ENCODE data around the gene CCDC92. TPM values are rescaled to one million over a fixed set of nuclear protein-coding genes. Genes with fewer than 3 reads are reported as not detected.

CCDC92 gene
- polyA plus RNA-seq, 4 donors = 21.1 to 33.5 (median 29.2) TPM

DNA sequence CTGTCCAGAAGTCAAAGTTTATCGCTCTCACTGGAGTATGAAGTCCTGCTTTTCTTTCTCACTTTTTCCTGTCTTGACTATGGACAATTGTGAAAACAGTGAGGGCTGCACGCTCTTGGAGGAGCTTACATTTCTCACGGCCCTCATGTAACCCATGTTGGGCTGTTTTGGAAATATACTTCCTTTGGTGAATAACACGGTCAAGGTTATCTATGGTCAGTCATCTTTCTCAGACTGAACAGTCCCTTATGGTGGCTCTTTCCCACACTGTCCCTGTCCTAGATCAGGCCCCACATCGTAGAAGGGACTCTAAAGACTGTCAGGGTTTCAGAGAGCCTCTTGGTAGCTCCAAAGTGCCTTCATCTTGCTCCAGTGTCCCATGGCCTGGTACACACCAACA, 7.2 kb downstream of the CCDC92 start:
- H3K4me1 ChIP-seq (ENCODE audit: control insufficient read depth in 3 of 3, insufficient read depth in 2 of 3, low read depth in 1 of 3, low read length in 2 of 3) = peaks cover 0 to 13% (median 11%) of the 10 kb centered on the region in 3 donors
- FAIRE-seq = no peak
- 68 to 73% (median 71%) methylated on average over 5 of the region's 5 CpGs for WGBS, 3 donors

DNA sequence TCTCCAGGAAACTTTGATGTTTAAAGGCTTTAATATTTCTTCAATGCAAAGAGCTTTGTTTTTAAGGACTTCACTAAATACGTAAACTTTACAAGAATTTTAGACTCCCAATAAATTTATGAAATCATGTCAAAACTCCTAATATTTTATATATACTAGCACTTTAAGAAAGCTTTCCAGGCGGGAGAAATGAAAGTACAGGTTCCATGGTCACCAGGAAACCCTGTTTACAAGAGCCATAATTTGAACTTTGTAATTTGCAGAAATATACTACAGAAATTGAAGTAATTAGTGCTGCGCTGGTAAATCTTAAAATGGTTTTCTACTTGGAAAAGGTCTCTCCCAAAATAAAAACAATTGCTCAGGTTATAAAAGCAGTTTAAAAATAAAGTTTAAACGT, 8.8 kb downstream of the CCDC92 start:
- Histone ChIP-seq H3K9me3 (ENCODE audit: control insufficient read depth in 2 of 2, insufficient read depth in 1 of 2, low read depth in 1 of 2, low read length in 1 of 2) (no peaks in the 10 kb centered on the region), H3K4me1 (ENCODE audit: control insufficient read depth in 3 of 3, insufficient read depth in 2 of 3, low read depth in 1 of 3, low read length in 2 of 3) (peaks cover 0 to 13% (median 11%) of the 10 kb centered on the region in 3 donors), H3K27ac (ENCODE audit: low read depth in 1 of 3, low read length in 2 of 3) (peak overlapping the region in 1 of 3 donors; percentile 51), H3K27me3 (ENCODE audit: control insufficient read depth in 3 of 3, insufficient read depth in 3 of 3, low read length in 3 of 3) (no peaks in the 10 kb centered on the region), H3K36me3 (ENCODE audit: control insufficient read depth in 3 of 3, insufficient read depth in 2 of 3, low read depth in 1 of 3, low read length in 3 of 3) (peaks cover 0 to 9% (median 0%) of the 10 kb centered on the region in 3 donors), H3K4me3 (ENCODE audit: low read depth in 1 of 3, low read length in 3 of 3) (no peak overlapping the region)
- 22 to 66% (median 48%) methylated on average over 4 of the region's 4 CpGs for WGBS, 3 donors
- peak; percentile 48 to 56 for DNase-seq
- FAIRE-seq = peak; percentile 5

More for the DNA sequence above, 7.2 kb downstream of the CCDC92 start:
- Histone ChIP-seq H3K9me3 (ENCODE audit: control insufficient read depth in 2 of 2, insufficient read depth in 1 of 2, low read depth in 1 of 2, low read length in 1 of 2) (no peaks in the 10 kb centered on the region), H3K27ac (ENCODE audit: low read depth in 1 of 3, low read length in 2 of 3) (peak overlapping the region in 1 of 3 donors; percentile 46), H3K27me3 (ENCODE audit: control insufficient read depth in 3 of 3, insufficient read depth in 3 of 3, low read length in 3 of 3) (no peaks in the 10 kb centered on the region), H3K4me3 (ENCODE audit: low read depth in 1 of 3, low read length in 3 of 3) (no peak overlapping the region), H3K36me3 (ENCODE audit: control insufficient read depth in 3 of 3, insufficient read depth in 2 of 3, low read depth in 1 of 3, low read length in 3 of 3) (peaks cover 0 to 8% (median 1%) of the 10 kb centered on the region in 3 donors)
- DNase-seq = peak in 1 of 2 donors; percentile 40

DNA sequence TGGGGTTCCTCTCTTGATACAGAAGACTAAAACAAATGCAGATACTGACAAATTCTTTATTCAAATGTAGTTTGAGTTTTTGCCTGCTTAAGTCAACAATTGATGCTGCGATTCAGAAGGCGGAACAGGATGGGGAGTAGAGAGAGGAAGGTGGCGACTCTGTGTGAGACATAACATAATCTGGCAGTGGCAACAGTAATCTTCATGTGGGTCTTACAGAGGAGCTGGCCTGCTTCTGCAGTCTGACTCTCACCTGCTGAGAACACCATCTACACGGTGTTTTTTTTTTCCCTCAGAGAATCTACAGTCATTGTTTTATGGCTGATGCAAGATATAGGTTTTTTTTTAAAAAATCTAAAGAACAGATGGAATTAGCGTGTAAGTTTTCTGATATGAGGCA, 10.1 kb downstream of the CCDC92 start:
- FAIRE-seq = no peak
- 75 to 83% (median 76%) methylated on average over 5 of the region's 5 CpGs for WGBS, 3 donors

DNA sequence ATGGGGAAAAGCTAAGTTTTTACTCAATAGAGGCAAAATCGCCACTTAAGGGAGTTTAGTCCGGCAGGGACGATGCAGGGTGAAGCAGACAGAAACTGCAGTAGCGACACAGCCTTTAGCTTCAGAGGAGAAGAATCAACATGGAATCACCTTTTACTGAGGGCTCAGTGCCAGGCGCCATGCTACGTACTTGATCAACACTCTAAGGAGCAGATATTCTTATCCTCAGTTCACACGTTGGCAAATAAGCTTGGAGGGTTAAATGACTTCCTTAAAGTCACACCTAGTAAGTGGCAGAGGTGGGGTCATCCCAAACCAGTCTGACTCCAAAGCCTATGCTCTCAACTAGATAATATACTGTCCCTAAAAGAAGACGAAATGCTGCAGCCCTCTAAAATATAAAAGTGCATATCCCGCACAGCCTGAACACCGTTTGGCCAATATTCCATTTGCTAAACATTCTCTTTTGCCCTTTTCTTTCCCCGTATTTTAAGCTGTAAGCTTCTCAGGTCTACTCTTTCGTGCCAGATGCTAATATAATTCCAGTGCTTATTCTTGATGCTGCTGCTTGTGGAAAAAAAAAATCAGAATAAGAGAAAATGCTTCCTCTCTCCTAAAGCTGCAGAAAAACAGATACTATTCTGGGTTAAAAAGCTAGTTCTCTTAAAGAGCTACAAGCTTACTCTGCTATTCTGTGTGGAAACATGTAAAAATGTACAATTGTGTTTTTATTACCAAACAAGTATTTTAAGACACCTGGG, 10.9 kb downstream of the CCDC92 start:
- H3K36me3 ChIP-seq (ENCODE audit: control insufficient read depth in 3 of 3, insufficient read depth in 2 of 3, low read depth in 1 of 3, low read length in 3 of 3) = peaks cover 0 to 16% (median 0%) of the 10 kb centered on the region in 3 donors
- H3K27me3 ChIP-seq (ENCODE audit: control insufficient read depth in 3 of 3, insufficient read depth in 3 of 3, low read length in 3 of 3) = no peaks in the 10 kb centered on the region
- peak in 1 of 2 donors; percentile 35 for DNase-seq
- peaks cover 0 to 13% (median 11%) of the 10 kb centered on the region in 3 donors for H3K4me1 ChIP-seq (ENCODE audit: control insufficient read depth in 3 of 3, insufficient read depth in 2 of 3, low read depth in 1 of 3, low read length in 2 of 3)
- no peak for FAIRE-seq
- no peak overlapping the region for H3K27ac ChIP-seq (ENCODE audit: low read depth in 1 of 3, low read length in 2 of 3)
- no peaks in the 10 kb centered on the region for H3K9me3 ChIP-seq (ENCODE audit: control insufficient read depth in 2 of 2, insufficient read depth in 1 of 2, low read depth in 1 of 2, low read length in 1 of 2)
- whole genome bisulfite sequencing, 3 donors = 71 to 74% (median 72%) methylated on average over 12 of the region's 12 CpGs
- no peak overlapping the region for H3K4me3 ChIP-seq (ENCODE audit: low read depth in 1 of 3, low read length in 3 of 3)

More for the DNA sequence above, 10.1 kb downstream of the CCDC92 start:
- no peak for DNase-seq
- Histone ChIP-seq H3K27ac (ENCODE audit: low read depth in 1 of 3, low read length in 2 of 3) (no peak overlapping the region), H3K4me3 (ENCODE audit: low read depth in 1 of 3, low read length in 3 of 3) (no peak overlapping the region), H3K36me3 (ENCODE audit: control insufficient read depth in 3 of 3, insufficient read depth in 2 of 3, low read depth in 1 of 3, low read length in 3 of 3) (peaks cover 0 to 16% (median 0%) of the 10 kb centered on the region in 3 donors), H3K4me1 (ENCODE audit: control insufficient read depth in 3 of 3, insufficient read depth in 2 of 3, low read depth in 1 of 3, low read length in 2 of 3) (peaks cover 0 to 13% (median 11%) of the 10 kb centered on the region in 3 donors), H3K27me3 (ENCODE audit: control insufficient read depth in 3 of 3, insufficient read depth in 3 of 3, low read length in 3 of 3) (no peaks in the 10 kb centered on the region), H3K9me3 (ENCODE audit: control insufficient read depth in 2 of 2, insufficient read depth in 1 of 2, low read depth in 1 of 2, low read length in 1 of 2) (no peaks in the 10 kb centered on the region)

DNA sequence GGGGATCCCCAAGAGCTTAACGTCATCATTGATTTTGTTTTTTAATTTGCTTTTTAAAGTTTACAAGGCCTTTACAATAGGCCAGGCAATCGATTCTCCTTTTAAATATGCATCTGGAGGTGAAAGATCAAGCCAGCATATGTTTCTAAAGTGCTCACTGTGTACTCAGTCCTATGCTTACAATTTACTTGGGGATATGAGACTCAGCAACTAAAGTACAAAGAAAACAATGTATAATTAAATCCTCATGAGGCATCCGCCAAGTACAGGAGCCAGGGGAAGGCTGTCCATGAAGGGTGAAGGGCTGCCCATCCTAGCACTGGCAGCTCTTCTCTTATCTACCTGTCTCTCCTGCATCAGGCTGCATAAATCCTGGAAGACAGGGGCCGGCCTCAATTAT, 11.8 kb downstream of the CCDC92 start:
- Histone ChIP-seq H3K9me3 (ENCODE audit: control insufficient read depth in 2 of 2, insufficient read depth in 1 of 2, low read depth in 1 of 2, low read length in 1 of 2) (no peaks in the 10 kb centered on the region), H3K36me3 (ENCODE audit: control insufficient read depth in 3 of 3, insufficient read depth in 2 of 3, low read depth in 1 of 3, low read length in 3 of 3) (peaks cover 0 to 16% (median 0%) of the 10 kb centered on the region in 3 donors), H3K4me3 (ENCODE audit: low read depth in 1 of 3, low read length in 3 of 3) (no peak overlapping the region), H3K4me1 (ENCODE audit: control insufficient read depth in 3 of 3, insufficient read depth in 2 of 3, low read depth in 1 of 3, low read length in 2 of 3) (peaks cover 0 to 13% (median 11%) of the 10 kb centered on the region in 3 donors), H3K27me3 (ENCODE audit: control insufficient read depth in 3 of 3, insufficient read depth in 3 of 3, low read length in 3 of 3) (no peaks in the 10 kb centered on the region), H3K27ac (ENCODE audit: low read depth in 1 of 3, low read length in 2 of 3) (no peak overlapping the region)
- 75 to 85% (median 81%) methylated on average over 4 of the region's 4 CpGs for WGBS, 3 donors
- DNase-seq = no peak
- no peak for FAIRE-seq

DNA sequence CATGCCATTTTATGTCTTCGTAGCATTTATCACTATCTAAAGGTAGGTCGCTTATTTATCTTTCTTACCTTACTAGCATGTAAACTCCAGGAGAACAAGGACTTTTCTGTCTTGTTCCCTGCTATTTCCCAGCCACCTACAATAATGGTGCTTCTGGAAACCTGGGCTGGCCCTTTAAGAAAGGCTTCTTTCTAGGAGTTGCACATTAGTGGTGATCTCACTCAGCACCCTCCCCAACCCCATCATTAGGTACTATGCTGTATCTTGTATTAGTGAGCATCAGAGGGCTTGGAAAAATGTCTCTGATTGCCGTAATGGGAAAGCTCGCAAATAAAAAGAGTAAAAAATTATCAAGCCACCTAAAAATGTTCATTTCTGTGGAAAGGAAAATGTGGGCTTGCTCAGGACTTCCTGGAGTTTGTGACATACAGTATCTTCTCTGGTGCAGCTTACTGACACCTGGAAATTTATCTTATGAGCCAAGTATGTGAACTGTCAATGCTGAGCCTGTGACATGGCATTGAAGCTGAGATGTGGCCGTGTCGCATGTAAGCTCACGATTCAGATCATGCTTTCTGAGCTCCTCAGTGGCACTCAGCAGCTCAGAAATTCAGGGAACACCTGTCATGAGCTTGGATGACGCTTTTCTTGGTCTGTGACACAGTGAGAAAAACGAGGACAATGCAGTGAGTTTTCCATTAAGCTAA, 12.4 kb downstream of the CCDC92 start:
- WGBS, 3 donors = 87 to 89% (median 89%) methylated on average over 9 of the region's 9 CpGs
- FAIRE-seq (no peak), DNase-seq (no peak)

DNA sequence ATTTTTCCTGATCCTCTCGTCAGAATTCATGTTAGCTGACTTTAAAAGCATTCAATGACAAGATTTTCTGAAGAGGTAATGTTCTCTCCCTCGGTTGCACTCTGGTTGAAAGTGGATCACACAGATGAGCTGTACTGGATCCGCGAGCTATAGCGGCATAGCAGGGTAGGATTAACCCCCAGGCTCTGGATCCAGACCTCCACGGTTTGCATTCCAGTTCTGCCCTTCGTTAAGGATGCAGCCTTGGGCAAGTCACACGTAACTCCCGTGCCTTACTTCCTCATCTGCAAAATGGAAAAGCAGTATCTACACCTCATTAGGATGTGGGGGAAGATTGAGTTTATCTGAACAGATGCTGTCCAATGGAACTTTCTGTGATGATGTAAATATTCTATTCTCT, 13.8 kb downstream of the CCDC92 start:
- Histone ChIP-seq H3K27me3 (ENCODE audit: control insufficient read depth in 3 of 3, insufficient read depth in 3 of 3, low read length in 3 of 3) (no peaks in the 10 kb centered on the region), H3K36me3 (ENCODE audit: control insufficient read depth in 3 of 3, insufficient read depth in 2 of 3, low read depth in 1 of 3, low read length in 3 of 3) (peaks cover 0 to 15% (median 0%) of the 10 kb centered on the region in 3 donors), H3K4me1 (ENCODE audit: control insufficient read depth in 3 of 3, insufficient read depth in 2 of 3, low read depth in 1 of 3, low read length in 2 of 3) (peaks cover 0 to 9% (median 7%) of the 10 kb centered on the region in 3 donors), H3K9me3 (ENCODE audit: control insufficient read depth in 2 of 2, insufficient read depth in 1 of 2, low read depth in 1 of 2, low read length in 1 of 2) (no peaks in the 10 kb centered on the region), H3K27ac (ENCODE audit: low read depth in 1 of 3, low read length in 2 of 3) (no peak overlapping the region), H3K4me3 (ENCODE audit: low read depth in 1 of 3, low read length in 3 of 3) (no peak overlapping the region)
- no peak for FAIRE-seq
- WGBS, 3 donors = 86 to 92% (median 90%) methylated on average over 9 of the region's 9 CpGs
- DNase-seq = no peak

More for the DNA sequence above, 12.4 kb downstream of the CCDC92 start:
- no peaks in the 10 kb centered on the region for H3K9me3 ChIP-seq (ENCODE audit: control insufficient read depth in 2 of 2, insufficient read depth in 1 of 2, low read depth in 1 of 2, low read length in 1 of 2)
- no peak overlapping the region for H3K27ac ChIP-seq (ENCODE audit: low read depth in 1 of 3, low read length in 2 of 3)
- H3K4me3 ChIP-seq (ENCODE audit: low read depth in 1 of 3, low read length in 3 of 3) = no peak overlapping the region
- H3K27me3 ChIP-seq (ENCODE audit: control insufficient read depth in 3 of 3, insufficient read depth in 3 of 3, low read length in 3 of 3) = no peaks in the 10 kb centered on the region
- peaks cover 0 to 12% (median 0%) of the 10 kb centered on the region in 3 donors for H3K36me3 ChIP-seq (ENCODE audit: control insufficient read depth in 3 of 3, insufficient read depth in 2 of 3, low read depth in 1 of 3, low read length in 3 of 3)
- peaks cover 0 to 13% (median 7%) of the 10 kb centered on the region in 3 donors for H3K4me1 ChIP-seq (ENCODE audit: control insufficient read depth in 3 of 3, insufficient read depth in 2 of 3, low read depth in 1 of 3, low read length in 2 of 3)

DNA sequence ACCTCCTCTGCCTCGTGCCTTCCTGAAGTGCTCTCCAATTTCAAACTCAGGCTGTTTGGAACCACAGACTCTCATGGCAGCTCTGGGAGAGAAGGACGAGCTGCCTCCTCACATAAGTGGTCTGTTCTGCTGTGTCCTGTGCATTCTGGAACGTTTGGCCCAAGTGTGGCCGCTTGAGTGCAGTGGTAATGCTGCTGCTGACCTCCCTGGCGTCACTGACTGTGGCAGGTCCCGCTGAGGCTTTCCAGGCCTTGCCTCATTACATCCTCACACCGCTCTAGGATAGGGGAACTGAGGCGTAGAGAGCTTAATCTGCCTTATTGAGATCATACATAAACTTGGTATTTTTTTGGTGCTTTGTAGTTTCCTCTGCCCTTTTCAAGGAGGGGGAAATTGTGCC, 14.2 kb downstream of the CCDC92 start:
- Histone ChIP-seq H3K9me3 (ENCODE audit: control insufficient read depth in 2 of 2, insufficient read depth in 1 of 2, low read depth in 1 of 2, low read length in 1 of 2) (no peaks in the 10 kb centered on the region), H3K27ac (ENCODE audit: low read depth in 1 of 3, low read length in 2 of 3) (no peak overlapping the region), H3K4me3 (ENCODE audit: low read depth in 1 of 3, low read length in 3 of 3) (no peak overlapping the region), H3K36me3 (ENCODE audit: control insufficient read depth in 3 of 3, insufficient read depth in 2 of 3, low read depth in 1 of 3, low read length in 3 of 3) (peaks cover 0 to 15% (median 0%) of the 10 kb centered on the region in 3 donors), H3K27me3 (ENCODE audit: control insufficient read depth in 3 of 3, insufficient read depth in 3 of 3, low read length in 3 of 3) (no peaks in the 10 kb centered on the region), H3K4me1 (ENCODE audit: control insufficient read depth in 3 of 3, insufficient read depth in 2 of 3, low read depth in 1 of 3, low read length in 2 of 3) (peaks cover 0 to 8% (median 7%) of the 10 kb centered on the region in 3 donors)
- FAIRE-seq = no peak
- no peak for DNase-seq
- 85 to 93% (median 93%) methylated on average over 8 of the region's 8 CpGs for WGBS, 3 donors
